Gastroesophageal sphincter (tissue), 4 donors: ENCODE measurements around the gene SHANK3. TPM values are rescaled to one million over a fixed set of nuclear protein-coding genes. Genes with fewer than 3 reads are reported as not detected.

ENCODE experiments used
- ATAC-seq: fragments of 150-250 bp; one replicate; pipeline ENCODE4 v1.9.1; 2016; ENCODE audit warnings: mild to moderate bottlenecking, moderate library complexity
- H3K27ac ChIP-seq, 4 donors: fragments of 200-600 bp; sonication (generic) in 3 of 4; 1 replicate in 3 of 4; 2 replicates in 1 of 4; pipeline ENCODE4 v1.5.1; 2016 to 2019
- H3K27me3 ChIP-seq: fragments of 200-600 bp; sonication (generic); one replicate; pipeline ENCODE4 v1.5.1; 2019
- H3K36me3 ChIP-seq, 2 donors: fragments of 200-600 bp; sonication (generic); one replicate each; pipeline ENCODE4 v1.5.1; 2019; ENCODE audit warnings: control low read depth in 1 of 2
- H3K4me1 ChIP-seq, 3 donors: fragments of 200-600 bp; sonication (generic); 1 replicate in 2 of 3; 2 replicates in 1 of 3; pipeline ENCODE4 v1.5.1; 2016 to 2019; ENCODE audit warnings: control low read depth in 2 of 3
- H3K4me3 ChIP-seq, 2 donors: fragments of 200-600 bp; sonication (generic); one replicate each; pipeline ENCODE4 v1.5.1; 2019; ENCODE audit warnings: mild to moderate bottlenecking in 1 of 2, moderate library complexity in 1 of 2
- H3K9me3 ChIP-seq, 3 donors: fragments of 200-600 bp; sonication (generic); one replicate each; pipeline ENCODE4 v1.5.1; 2017 to 2019; ENCODE audit warnings: control low read depth in 2 of 3
- EP300 ChIP-seq: sonication (generic); formaldehyde crosslinking; IDR thresholded peaks from one replicate; pipeline ENCODE4 v1.6.1; 2017; ENCODE audit warnings: antibody characterized with exemption, mild to moderate bottlenecking
- POLR2A ChIP-seq, 2 donors: fragments of 450-650 bp; IDR thresholded peaks; one replicate each; pipeline ENCODE4 v1.6.1; 2017; ENCODE audit warnings: antibody characterized with exemption in 2 of 2, mild to moderate bottlenecking in 2 of 2, moderate library complexity in 1 of 2
- POLR2AphosphoS5 ChIP-seq: sonication (generic); formaldehyde crosslinking; IDR thresholded peaks from one replicate; pipeline ENCODE4 v1.6.1; 2017; ENCODE audit warnings: antibody characterized with exemption
- WGBS, 2 donors: methylation state at CpG; one replicate each; pipeline ENCODE4 v1.1.5; 2018; ENCODE audit warnings: low coverage in 1 of 2; 5-methylcytosine and 5-hydroxymethylcytosine counted together
- total RNA-seq, 4 donors: library from RNA; depleted of rRNA; stranded (reverse); fragments of >200 nt; gene quantifications; one replicate each; pipeline ENCODE4 v1.1.0, GENCODE V29; 2016
- TF ChIP-seq, protein P1 (sequence below), 4 experiments: fragments of 200-600 bp in 2 of 4; fragments of 450-650 bp in 2 of 4; sonication (generic) in 1 of 4; IDR thresholded peaks; one replicate each; pipeline ENCODE4 v1.5.1; 2017 to 2019; ENCODE audit warnings: antibody characterized with exemption in 4 of 4, mild to moderate bottlenecking in 2 of 4, moderate library complexity in 2 of 4

Gene SHANK3
- total RNA-seq, 4 donors from 2014 or later = 5.9 to 20.5 (median 13.0) TPM

DNA sequence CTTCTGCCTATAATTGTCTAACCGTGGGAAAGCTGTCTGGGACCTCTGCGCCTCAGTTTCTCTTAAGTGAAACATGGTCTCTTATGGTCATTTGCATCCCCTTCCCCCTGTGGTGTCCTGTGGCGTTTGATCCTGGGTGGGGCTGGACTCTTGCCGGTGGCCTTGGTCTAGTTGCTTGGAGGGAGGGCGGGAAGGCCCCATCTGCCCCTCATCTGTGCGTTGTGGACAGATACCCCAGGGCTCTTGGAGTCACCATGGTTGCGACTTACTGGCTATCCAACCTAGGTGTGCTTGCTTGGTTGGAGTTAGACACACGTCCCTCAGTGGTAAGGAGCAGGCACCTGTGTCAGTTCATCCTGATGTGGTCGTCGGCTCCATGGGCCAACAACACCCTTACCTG is 15.2 kb downstream of the SHANK3 start:
- no CpG with 5 or more reads among the region's 10 CpGs for WGBS, 2 donors

DNA sequence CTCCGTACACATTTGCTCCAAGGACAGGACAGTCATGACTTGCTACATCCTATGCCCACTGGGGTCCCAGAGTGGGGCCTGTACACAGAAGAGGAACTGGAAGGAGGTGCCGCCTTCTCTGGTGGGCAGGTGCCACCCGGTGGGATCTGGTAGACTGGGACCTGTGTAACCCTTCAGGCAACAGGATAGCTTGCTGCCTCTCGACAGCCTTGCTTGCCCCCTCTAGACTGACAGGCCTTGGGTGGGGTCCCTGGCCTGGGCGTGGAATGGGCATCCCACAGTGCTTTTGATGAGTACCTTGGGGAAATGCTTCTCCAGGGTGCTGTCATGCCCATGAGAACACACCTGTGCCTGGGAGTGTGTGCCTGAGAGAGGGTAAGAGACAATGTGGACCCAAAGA is 15.8 kb downstream of the SHANK3 start:
- Histone ChIP-seq H3K9me3 (peaks cover 0 to 7% (median 0%) of the 10 kb centered on the region in 3 donors), H3K27ac (no peak overlapping the region), H3K36me3 (no peaks in the 10 kb centered on the region), H3K4me1 (no peaks in the 10 kb centered on the region), H3K27me3 (peaks cover 35% of the 10 kb centered on the region), H3K4me3 (no peak overlapping the region)
- WGBS, 2 donors = 80% methylated on average over 1 of the region's 5 CpGs; no CpG with 5 or more reads in 1 of the 2 donors
- TF ChIP-seq, protein P1, sequence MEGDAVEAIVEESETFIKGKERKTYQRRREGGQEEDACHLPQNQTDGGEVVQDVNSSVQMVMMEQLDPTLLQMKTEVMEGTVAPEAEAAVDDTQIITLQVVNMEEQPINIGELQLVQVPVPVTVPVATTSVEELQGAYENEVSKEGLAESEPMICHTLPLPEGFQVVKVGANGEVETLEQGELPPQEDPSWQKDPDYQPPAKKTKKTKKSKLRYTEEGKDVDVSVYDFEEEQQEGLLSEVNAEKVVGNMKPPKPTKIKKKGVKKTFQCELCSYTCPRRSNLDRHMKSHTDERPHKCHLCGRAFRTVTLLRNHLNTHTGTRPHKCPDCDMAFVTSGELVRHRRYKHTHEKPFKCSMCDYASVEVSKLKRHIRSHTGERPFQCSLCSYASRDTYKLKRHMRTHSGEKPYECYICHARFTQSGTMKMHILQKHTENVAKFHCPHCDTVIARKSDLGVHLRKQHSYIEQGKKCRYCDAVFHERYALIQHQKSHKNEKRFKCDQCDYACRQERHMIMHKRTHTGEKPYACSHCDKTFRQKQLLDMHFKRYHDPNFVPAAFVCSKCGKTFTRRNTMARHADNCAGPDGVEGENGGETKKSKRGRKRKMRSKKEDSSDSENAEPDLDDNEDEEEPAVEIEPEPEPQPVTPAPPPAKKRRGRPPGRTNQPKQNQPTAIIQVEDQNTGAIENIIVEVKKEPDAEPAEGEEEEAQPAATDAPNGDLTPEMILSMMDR (IDR thresholded peaks at IDR 0.05) = no peak
- no peak for TF ChIP-seq POLR2A (IDR thresholded peaks at IDR 0.05)
- no peak for TF ChIP-seq POLR2AphosphoS5
- TF ChIP-seq EP300 = no peak
- no peak for ATAC-seq

More for the DNA sequence above, 15.2 kb downstream of the SHANK3 start:
- Histone ChIP-seq H3K4me3 (no peak overlapping the region), H3K36me3 (no peaks in the 10 kb centered on the region), H3K9me3 (peaks cover 0 to 7% (median 0%) of the 10 kb centered on the region in 3 donors), H3K27me3 (peaks cover 32% of the 10 kb centered on the region), H3K27ac (no peak overlapping the region), H3K4me1 (no peaks in the 10 kb centered on the region)
- TF ChIP-seq POLR2AphosphoS5 (no peak), POLR2A (IDR thresholded peaks at IDR 0.05) (no peak), EP300 (no peak)
- TF ChIP-seq, protein P1 (IDR thresholded peaks at IDR 0.05) = no peak
- no peak for ATAC-seq

DNA sequence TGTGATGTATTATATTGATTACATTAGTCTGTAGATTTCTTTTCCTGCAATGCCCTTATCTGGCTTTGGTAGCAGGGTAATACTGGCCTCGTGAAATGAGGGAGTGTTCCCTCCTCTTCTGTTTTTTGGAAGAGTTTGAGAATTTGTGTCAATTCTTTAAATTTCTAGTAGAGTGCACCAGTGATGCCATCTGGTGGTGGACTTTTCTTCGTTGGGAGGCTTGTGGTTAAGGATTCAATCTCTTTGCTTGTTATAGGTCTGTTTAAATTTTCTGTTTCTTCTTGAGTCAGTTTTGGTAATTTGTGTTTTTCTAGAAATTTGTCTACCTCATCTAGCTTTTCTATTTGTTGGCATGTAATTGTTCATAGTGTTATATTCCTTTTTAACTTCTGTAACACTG is 18.9 kb downstream of the SHANK3 start:
- H3K27ac ChIP-seq = no peak overlapping the region
- WGBS, 2 donors = 3 to 25% methylated on average over 2 of the region's 2 CpGs

DNA sequence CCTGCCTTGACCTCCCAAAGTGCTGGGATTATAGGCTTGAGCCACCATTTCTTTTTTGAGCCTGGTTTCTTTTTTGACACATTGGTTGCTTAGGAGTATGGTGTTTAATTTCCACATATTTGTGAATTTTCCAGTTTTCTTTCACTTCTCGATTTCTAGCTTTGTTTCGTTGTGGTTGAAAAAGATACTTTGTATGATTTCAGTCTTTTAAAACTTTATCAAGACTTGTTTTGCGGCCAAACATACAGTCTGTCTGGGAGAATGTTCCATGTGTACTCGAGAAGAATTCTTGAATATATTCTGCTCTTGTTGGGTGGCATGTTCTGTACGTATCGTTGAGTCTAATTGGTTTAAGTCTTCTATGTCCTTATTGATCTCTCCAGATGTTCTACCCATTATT is 20.8 kb downstream of the SHANK3 start:
- no peak overlapping the region for H3K27ac ChIP-seq

More for the DNA sequence above, 18.9 kb downstream of the SHANK3 start:
- TF ChIP-seq, protein P1 (IDR thresholded peaks at IDR 0.05) = peak in 1 of 4 experiments; percentile 7
- no peak for TF ChIP-seq POLR2AphosphoS5
- Histone ChIP-seq H3K4me3 (no peak overlapping the region), H3K4me1 (peaks cover 0 to 7% (median under 1%) of the 10 kb centered on the region in 3 donors), H3K36me3 (no peaks in the 10 kb centered on the region), H3K9me3 (peaks cover 0 to 7% (median 0%) of the 10 kb centered on the region in 3 donors), H3K27me3 (peaks cover 42% of the 10 kb centered on the region)
- no peak for ATAC-seq

DNA sequence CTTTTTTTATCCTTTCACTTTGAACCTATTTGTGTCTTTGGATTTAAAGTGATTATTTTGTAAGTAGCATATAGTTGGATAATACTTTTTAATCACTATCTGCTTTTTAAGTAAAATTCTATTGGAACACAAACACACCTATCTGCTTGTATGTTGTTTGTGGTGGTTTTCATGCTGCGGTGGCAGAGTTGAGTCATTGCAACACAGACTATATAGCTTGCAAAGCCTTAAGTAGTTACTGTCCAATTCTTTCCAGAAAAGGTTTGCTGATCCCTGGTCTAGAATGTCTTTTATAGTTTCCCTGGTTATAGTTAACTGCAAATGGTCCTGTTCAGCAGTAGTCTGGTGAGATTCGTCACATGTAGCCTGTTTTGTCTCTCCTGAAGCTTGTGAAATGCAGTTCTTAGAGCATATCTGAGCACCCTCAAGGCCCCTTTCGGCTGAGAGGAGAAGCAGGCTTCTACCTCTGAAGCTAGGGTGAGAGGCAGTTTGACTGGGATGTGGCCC is 21.5 kb downstream of the SHANK3 start:
- peaks cover 0 to 24% (median 12%) of the 10 kb centered on the region in 3 donors for H3K4me1 ChIP-seq
- no peak for ATAC-seq
- TF ChIP-seq, protein P1 (IDR thresholded peaks at IDR 0.05) = no peak
- no peak for TF ChIP-seq POLR2AphosphoS5
- TF ChIP-seq EP300 = no peak
- no peak for TF ChIP-seq POLR2A (IDR thresholded peaks at IDR 0.05)
- WGBS, 2 donors = 50 to 90% methylated on average over 2 to 3 of the region's 3 CpGs
- peaks cover 0 to 7% (median 0%) of the 10 kb centered on the region in 3 donors for H3K9me3 ChIP-seq
- H3K27ac ChIP-seq = no peak overlapping the region
- no peak overlapping the region for H3K4me3 ChIP-seq
- peaks cover 33% of the 10 kb centered on the region for H3K27me3 ChIP-seq
- peaks cover 0 to under 1% of the 10 kb centered on the region in 2 donors for H3K36me3 ChIP-seq

More for the DNA sequence above, 20.8 kb downstream of the SHANK3 start:
- peaks cover 0 to 23% (median 12%) of the 10 kb centered on the region in 3 donors for H3K4me1 ChIP-seq
- H3K27me3 ChIP-seq = peaks cover 36% of the 10 kb centered on the region
- H3K4me3 ChIP-seq = no peak overlapping the region
- TF ChIP-seq EP300 = no peak
- TF ChIP-seq POLR2AphosphoS5 = no peak
- TF ChIP-seq, protein P1 (IDR thresholded peaks at IDR 0.05) = no peak
- TF ChIP-seq POLR2A (IDR thresholded peaks at IDR 0.05) = no peak
- 85 to 87% methylated on average over 5 of the region's 6 CpGs for WGBS, 2 donors
- peaks cover 0 to 7% (median 0%) of the 10 kb centered on the region in 3 donors for H3K9me3 ChIP-seq
- H3K36me3 ChIP-seq = no peaks in the 10 kb centered on the region
- ATAC-seq = no peak
